GM12874 (cell line): ENCODE data around the gene ZBED2.

ENCODE experiments used
- CTCF ChIP-seq: IDR thresholded peaks from 2 replicates; pipeline ENCODE4 v1.5.1; 2011; ENCODE audit warnings: low read depth, mild to moderate bottlenecking, control low read depth, low read length, moderate library complexity; ENCODE audit not compliant: insufficient read depth

ZBED2 gene

GRCh38 chr3:111618945-111619344 lies 23.8 kb upstream of the ZBED2 start:
- no peak for TF ChIP-seq CTCF

- no peak for TF ChIP-seq CTCF
Measured at GRCh38 chr3:111617912-111618601, 22.9 kb upstream of the ZBED2 start.

GRCh38 chr3:111617406-111617805 lies 22.3 kb upstream of the ZBED2 start:
- TF ChIP-seq CTCF = no peak

- TF ChIP-seq CTCF = peak; percentile 63
Measured at GRCh38 chr3:111616417-111617105, 21.4 kb upstream of the ZBED2 start.

GRCh38 chr3:111615880-111616279 lies 20.7 kb upstream of the ZBED2 start:
- TF ChIP-seq CTCF = no peak

- no peak for TF ChIP-seq CTCF
Measured at GRCh38 chr3:111613294-111613693, 18.1 kb upstream of the ZBED2 start.

- no peak for TF ChIP-seq CTCF
Measured at GRCh38 chr3:111610612-111611054, 15.5 kb upstream of the ZBED2 start.
